HUES64 (cell line): ENCODE data around the gene TEDC1.

Source experiments
- H3K27ac ChIP-seq: 2 replicates; pipeline ENCODE4 v1.7.0; 2013; ENCODE audit warnings: low read depth, low read length, inconsistent platforms
- H3K27me3 ChIP-seq: 2 replicates; pipeline ENCODE4 v1.6.1; 2013; ENCODE audit warnings: mild to moderate bottlenecking, low read length; ENCODE audit not compliant: insufficient read depth
- H3K36me3 ChIP-seq: 2 replicates; pipeline ENCODE4 v1.6.1; 2013; ENCODE audit warnings: mild to moderate bottlenecking, low read length; ENCODE audit not compliant: insufficient read depth
- H3K4me1 ChIP-seq: 2 replicates; pipeline ENCODE4 v1.6.1; 2013; ENCODE audit warnings: mild to moderate bottlenecking, low read length, moderate library complexity; ENCODE audit not compliant: insufficient read depth
- H3K4me3 ChIP-seq: 2 replicates; pipeline ENCODE4 v1.5.1; 2013; ENCODE audit warnings: mild to moderate bottlenecking, low read length, moderate library complexity
- H3K9ac ChIP-seq: 2 replicates; pipeline ENCODE4 v1.6.1; 2013; ENCODE audit warnings: mild to moderate bottlenecking, low read depth, low read length
- H3K9me3 ChIP-seq: 2 replicates; pipeline ENCODE4 v1.6.1; 2013; ENCODE audit warnings: low read depth, low read length; ENCODE audit not compliant: insufficient read depth
- WGBS: fragments of 150-250, 120-280 bp; methylation state at CpG from one replicate; pipeline ENCODE4 v1.1.7; 2013; ENCODE audit warnings: missing lambda C conversion rate; 5-methylcytosine and 5-hydroxymethylcytosine counted together

The TEDC1 gene

DNA sequence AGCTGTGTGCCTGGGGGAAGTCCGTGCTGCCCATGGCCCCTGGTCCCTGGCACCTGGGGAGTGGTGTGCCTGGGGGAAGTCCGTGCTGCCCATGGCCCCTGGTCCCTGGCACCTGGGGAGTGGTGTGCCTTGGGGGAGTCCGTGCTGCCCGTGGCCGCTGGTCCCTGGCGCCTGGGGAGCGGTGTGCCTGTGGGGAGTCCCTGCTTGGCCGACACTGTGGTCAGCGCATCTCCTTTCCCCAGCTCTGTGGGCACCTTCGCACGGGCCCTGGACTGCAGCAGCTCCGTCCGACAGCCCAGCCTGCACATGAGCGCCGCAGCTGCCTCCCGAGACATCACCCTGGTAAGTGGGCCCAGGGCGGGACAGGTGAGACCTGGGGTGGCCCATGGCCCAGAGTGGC lies 30.9 kb upstream of the TEDC1 start:
- Histone ChIP-seq H3K9me3 (no peaks in the 10 kb centered on the region), H3K27me3 (no peaks in the 10 kb centered on the region), H3K36me3 (peaks cover 80% of the 10 kb centered on the region), H3K27ac (no peak overlapping the region), H3K4me1 (no peaks in the 10 kb centered on the region), H3K4me3 (no peak overlapping the region), H3K9ac (no peak overlapping the region)
- WGBS: 95% methylated on average over 17 of the region's 17 CpGs

DNA sequence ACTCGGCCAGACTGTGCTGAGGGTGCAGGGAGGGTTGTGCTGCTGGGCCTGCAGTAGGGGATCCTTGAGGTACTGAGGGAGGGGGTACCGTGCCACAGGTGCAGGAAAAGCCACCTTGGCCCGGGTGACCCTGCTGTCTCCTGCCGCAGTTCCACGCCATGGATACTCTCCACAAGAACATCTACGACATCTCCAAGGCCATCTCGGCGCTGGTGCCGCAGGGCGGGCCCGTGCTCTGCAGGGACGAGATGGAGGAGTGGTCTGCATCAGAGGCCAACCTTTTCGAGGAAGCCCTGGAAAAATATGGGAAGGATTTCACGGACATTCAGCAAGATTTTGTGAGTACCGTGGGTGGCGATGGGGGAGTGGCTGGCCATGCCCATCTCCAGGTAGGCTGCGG lies 30.4 kb upstream of the TEDC1 start:
- Histone ChIP-seq H3K9me3 (no peaks in the 10 kb centered on the region), H3K27ac (no peak overlapping the region), H3K27me3 (no peaks in the 10 kb centered on the region), H3K9ac (no peak overlapping the region), H3K36me3 (peaks cover 80% of the 10 kb centered on the region), H3K4me3 (no peak overlapping the region), H3K4me1 (no peaks in the 10 kb centered on the region)
- WGBS: 96% methylated on average over 17 of the region's 17 CpGs

DNA sequence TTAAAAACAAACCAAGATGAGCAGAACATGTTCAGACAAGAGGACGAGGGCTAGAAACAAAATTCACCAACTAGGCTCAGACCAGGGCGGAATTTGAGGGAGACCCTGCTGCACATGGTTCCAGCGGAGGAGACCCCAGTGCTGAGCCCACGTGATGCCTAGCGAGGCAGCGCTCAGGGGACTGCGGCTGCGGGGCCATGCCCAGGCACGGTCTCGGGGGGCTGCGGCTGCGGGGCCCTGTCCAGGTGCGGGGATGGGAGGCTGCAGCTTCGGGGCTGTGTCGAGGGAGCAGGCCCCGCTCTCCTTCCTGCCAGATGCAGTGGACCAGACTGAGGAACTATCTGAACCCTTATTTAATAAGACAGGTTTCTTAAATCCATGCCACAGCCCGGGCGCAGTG lies 29.1 kb upstream of the TEDC1 start:
- Histone ChIP-seq H3K9ac (no peak overlapping the region), H3K9me3 (no peaks in the 10 kb centered on the region), H3K27me3 (no peaks in the 10 kb centered on the region), H3K27ac (no peak overlapping the region), H3K4me1 (no peaks in the 10 kb centered on the region), H3K4me3 (no peak overlapping the region), H3K36me3 (peaks cover 79% of the 10 kb centered on the region)
- 97% methylated on average over 18 of the region's 18 CpGs for WGBS

DNA sequence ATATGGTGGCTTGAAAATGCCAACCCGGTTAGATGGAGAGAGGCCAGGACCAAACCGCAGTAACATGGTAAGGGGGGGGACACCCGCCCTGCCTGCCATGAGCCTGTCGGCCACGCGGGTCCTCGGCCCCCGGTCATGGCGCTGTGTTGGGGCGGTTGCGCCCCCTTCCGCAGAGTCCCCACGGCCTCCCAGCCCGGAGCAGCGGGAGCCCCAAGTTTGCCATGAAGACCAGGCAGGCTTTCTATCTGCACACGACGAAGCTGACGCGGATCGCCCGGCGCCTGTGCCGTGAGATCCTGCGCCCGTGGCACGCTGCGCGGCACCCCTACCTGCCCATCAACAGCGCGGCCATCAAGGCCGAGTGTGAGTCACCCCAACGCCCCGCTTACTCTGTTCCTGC lies 26.5 kb upstream of the TEDC1 start:
- Histone ChIP-seq H3K36me3 (peaks cover 86% of the 10 kb centered on the region), H3K9ac (no peak overlapping the region), H3K27ac (no peak overlapping the region), H3K4me1 (no peaks in the 10 kb centered on the region), H3K9me3 (no peaks in the 10 kb centered on the region), H3K27me3 (no peaks in the 10 kb centered on the region), H3K4me3 (no peak overlapping the region)
- 94% methylated on average over 33 of the region's 33 CpGs for WGBS

DNA sequence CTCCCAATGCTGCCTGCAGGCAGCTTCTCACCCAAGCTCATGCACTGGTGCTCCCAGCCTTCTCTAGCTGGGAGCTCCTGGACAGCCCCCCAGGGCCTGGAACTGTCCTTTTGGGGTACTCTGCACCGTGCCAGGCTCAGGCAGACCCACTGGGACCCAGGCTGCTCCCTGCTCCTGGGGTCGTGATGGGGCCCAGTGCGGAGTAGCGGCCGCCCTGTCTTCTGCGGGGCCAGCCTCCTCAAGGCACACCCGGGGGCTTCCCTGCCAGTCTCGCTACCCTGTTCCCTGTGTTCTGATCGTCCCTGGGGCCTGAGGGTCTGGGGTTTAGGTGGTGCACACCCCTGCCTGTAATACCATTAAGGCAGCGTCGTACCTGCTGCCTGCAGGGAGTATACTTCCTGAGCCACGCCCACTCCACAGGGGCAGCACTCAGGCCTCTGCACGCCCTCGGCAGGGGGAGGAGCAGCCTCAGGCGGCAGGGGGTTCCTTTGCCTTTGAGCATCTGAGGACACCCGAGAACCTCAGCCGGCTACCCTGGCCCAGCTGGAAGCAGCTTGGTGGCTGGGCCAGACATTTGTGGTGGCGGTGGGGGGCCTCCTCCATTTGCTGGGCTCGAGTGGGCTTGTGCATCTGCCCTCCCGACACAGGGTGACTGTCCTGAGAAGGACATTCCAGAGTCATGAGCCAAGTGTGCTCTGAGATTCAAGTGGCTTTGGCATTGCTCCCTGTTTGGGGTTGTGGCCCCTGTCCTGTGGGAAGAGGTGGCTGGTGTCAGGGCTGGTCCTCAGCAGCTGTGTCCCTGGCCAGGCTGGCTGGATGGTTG lies 25.6 kb upstream of the TEDC1 start:
- WGBS: 67% methylated on average over 20 of the region's 20 CpGs
- H3K4me3 ChIP-seq: no peak overlapping the region
- H3K9ac ChIP-seq: no peak overlapping the region
- peaks cover 86% of the 10 kb centered on the region for H3K36me3 ChIP-seq
- no peaks in the 10 kb centered on the region for H3K4me1 ChIP-seq
- H3K9me3 ChIP-seq: no peaks in the 10 kb centered on the region
- H3K27ac ChIP-seq: peak overlapping the region; percentile 30; the same call in 1 of the 2 replicates
- H3K27me3 ChIP-seq: no peaks in the 10 kb centered on the region

DNA sequence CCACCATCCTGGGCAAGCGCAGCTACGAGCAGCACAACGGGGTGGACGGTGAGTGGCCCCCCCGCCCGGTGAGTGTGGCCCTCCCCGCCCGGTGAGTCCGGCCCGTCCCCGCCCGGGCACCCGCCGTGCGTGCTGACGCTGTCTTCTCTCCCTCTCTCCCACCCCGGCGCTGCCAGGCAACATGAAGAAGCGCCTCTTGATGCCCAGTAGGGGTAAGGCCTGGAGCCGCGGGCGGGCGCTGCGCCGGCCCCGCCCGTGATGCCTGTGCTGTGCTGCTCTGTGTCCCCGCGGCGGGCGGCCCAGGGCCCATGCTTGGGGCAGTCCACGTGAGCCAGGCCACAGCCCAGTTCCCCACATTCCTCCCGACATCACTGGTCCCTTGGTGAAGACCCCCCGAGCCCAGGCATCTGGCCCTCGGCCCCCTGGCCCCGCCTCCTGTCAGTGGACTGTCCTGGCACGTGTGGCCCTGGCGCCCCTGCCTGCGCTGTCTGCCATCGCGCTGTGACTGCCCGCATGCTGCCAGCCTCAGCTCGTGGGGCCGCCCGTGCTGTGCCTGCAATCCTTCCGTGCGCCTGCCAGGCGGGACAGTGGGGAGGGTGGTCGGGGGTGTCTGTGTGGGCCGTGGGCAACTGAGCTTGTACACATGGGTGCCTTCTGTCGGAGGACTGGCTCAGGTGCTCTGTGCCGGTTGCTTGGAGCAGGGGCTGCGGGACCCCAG lies 24.4 kb upstream of the TEDC1 start:
- Histone ChIP-seq H3K27me3 (no peaks in the 10 kb centered on the region), H3K9me3 (no peaks in the 10 kb centered on the region), H3K4me3 (no peak overlapping the region), H3K36me3 (peaks cover 73% of the 10 kb centered on the region), H3K4me1 (no peaks in the 10 kb centered on the region), H3K9ac (no peak overlapping the region), H3K27ac (no peak overlapping the region)
- 96% methylated on average over 53 of the region's 53 CpGs for WGBS

DNA sequence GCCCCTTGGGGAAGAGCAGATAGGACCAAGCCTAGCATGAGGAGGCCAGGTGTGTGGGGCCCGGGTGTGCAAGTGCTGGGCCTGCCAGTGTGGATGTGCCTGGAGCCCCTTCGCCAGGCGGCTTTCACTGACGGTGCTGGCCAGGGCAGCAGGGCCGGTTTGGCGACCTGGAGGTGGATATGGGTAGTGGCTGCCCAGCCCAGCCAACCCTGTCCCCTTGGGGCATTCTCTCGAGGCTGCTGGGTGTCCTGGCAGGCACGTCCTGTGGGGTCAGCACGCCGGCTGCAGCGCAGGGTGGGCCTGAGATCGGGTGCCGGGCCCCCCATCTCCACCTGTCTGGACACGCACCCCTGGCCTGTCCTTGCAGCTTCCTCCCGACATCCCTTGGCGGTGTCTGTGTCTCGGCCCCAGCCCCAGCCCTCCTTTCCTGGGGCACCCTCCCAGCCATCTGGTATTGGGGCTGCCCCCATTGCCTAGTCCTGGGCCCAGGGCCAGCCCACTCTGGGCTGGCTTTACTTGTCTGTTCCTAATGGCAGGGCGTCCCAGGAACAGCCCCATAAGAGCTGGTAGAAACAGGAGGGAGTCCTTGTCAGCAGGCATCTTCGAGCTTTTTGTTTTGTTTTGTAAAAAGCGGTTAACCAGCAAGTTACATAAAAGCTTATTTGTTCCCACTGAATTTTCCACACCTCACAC lies 23.7 kb upstream of the TEDC1 start:
- 94% methylated on average over 20 of the region's 20 CpGs for whole genome bisulfite sequencing
- Histone ChIP-seq H3K9me3 (no peaks in the 10 kb centered on the region), H3K27ac (no peak overlapping the region), H3K36me3 (peaks cover 69% of the 10 kb centered on the region), H3K4me1 (no peaks in the 10 kb centered on the region), H3K27me3 (no peaks in the 10 kb centered on the region), H3K4me3 (no peak overlapping the region), H3K9ac (no peak overlapping the region)

DNA sequence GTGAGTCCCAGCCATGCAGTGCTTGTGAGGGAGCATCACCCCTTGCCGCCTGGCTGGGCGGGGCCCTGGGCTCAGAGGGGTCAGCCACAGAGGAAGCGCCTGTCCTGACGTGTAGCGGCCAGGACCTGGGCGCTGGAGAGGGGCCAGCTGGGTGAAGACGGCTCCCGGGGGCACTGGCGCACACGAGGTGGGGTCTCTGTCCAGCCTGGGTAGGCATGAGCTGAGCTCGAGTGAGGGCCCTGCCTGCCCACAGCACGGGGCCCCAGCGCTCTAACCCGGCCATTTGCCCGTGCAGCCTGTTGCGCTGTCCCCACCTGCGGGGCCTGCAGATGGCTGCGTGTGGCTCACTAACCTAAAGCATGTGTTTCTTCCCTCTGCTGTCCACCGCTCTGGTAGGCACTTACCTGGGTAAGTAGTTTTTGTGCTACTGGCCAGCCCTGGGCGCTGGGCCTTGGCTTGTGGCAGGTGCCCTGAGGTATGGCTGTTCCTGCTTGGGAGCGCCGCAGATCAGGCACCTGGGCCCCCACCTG lies 23.0 kb upstream of the TEDC1 start:
- H3K36me3 ChIP-seq: peaks cover 63% of the 10 kb centered on the region
- no peak overlapping the region for H3K27ac ChIP-seq
- H3K27me3 ChIP-seq: no peaks in the 10 kb centered on the region
- 96% methylated on average over 22 of the region's 22 CpGs for whole genome bisulfite sequencing
- H3K9ac ChIP-seq: no peak overlapping the region
- no peaks in the 10 kb centered on the region for H3K4me1 ChIP-seq
- no peaks in the 10 kb centered on the region for H3K9me3 ChIP-seq
- no peak overlapping the region for H3K4me3 ChIP-seq

DNA sequence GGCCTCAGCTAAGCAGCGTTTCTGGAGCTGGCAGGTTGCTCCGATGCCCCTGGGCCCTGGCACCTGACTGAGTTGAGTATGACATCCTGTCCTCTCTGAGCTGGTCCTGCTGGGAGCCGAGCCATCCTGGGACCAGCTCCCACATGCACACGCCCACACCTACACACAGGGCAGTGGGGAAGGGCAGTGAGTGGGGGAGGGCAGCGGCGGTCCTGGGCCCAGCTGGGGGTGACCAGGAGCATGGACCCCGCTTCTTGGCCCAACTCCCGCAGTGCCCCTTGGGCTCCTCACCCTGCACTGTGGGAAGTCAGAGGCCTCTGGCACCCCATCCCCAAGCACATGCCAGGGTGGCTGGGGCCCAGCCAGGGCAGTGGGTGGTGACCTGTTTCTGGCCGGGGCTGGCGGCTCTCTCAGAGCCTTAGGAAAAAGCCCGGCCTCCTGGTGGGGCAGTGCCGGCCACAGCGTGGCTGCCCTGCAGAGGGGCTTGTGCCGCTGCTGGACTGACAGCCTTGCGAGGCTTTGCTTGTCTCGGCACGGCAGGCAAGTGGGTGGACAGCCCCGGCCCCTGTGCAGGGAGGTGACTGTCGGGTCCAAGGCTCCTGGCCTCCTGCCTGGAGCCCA lies 22.3 kb upstream of the TEDC1 start:
- WGBS: 95% methylated on average over 19 of the region's 19 CpGs
- H3K4me3 ChIP-seq: no peak overlapping the region
- H3K27me3 ChIP-seq: no peaks in the 10 kb centered on the region
- no peaks in the 10 kb centered on the region for H3K9me3 ChIP-seq
- H3K36me3 ChIP-seq: peaks cover 56% of the 10 kb centered on the region
- no peak overlapping the region for H3K27ac ChIP-seq
- H3K4me1 ChIP-seq: no peaks in the 10 kb centered on the region
- H3K9ac ChIP-seq: no peak overlapping the region

DNA sequence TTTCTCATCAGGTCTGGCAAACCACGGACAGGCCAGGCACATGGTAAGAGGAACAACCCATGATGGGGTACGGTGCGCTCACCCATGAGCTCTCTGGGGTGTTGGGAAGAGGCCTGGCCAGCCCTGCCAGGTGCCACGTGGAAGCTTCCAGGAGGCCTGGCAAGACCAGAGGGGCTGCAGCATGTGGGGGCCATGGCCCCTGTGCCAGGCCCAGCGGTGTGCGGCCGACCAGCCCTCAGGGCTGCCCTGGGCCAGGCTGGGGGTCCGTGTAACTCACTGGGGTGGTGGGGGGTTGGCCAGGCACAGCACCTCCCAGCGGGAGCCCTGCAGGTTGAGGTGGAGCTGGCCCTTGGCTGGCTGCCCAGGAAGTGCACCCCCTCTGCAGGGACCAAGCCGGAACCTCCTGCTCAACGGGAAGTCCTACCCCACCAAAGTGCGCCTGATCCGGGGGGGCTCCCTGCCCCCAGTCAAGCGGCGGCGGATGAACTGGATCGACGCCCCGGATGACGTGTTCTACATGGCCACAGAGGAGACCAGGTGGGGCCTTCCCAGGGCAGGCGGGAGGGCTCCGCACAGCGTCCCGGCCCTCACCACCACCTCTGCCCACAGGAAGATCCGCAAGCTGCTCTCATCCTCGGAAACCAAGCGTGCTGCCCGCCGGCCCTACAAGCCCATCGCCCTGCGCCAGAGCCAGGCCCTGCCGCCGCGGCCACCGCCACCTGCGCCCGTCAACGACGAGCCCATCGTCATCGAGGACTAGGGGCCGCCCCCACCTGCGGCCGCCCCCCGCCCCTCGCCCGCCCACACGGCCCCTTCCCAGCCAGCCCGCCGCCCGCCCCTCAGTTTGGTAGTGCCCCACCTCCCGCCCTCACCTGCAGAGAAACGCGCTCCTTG lies 21.3 kb upstream of the TEDC1 start:
- H3K36me3 ChIP-seq: peaks cover 47% of the 10 kb centered on the region
- H3K4me1 ChIP-seq: no peaks in the 10 kb centered on the region
- H3K9me3 ChIP-seq: no peaks in the 10 kb centered on the region
- H3K27me3 ChIP-seq: peaks cover under 1% of the 10 kb centered on the region
- H3K4me3 ChIP-seq: no peak overlapping the region
- H3K9ac ChIP-seq: no peak overlapping the region
- H3K27ac ChIP-seq: no peak overlapping the region
- WGBS: 94% methylated on average over 54 of the region's 54 CpGs
